CD4-positive, alpha-beta T cell treated with Interferon gamma for 1 hour (primary cell): ENCODE data around the gene BTRC.
"Not testable (repeated sequence)": the region's sequence is repeated elsewhere in the genome, so short reads cannot be mapped to it uniquely, and the experiment has no call there.

ENCODE experiments used
- DNase-seq: peaks from one replicate; pipeline ENCODE4 v3.0.0-alpha.2; 2020

The BTRC gene

DNA sequence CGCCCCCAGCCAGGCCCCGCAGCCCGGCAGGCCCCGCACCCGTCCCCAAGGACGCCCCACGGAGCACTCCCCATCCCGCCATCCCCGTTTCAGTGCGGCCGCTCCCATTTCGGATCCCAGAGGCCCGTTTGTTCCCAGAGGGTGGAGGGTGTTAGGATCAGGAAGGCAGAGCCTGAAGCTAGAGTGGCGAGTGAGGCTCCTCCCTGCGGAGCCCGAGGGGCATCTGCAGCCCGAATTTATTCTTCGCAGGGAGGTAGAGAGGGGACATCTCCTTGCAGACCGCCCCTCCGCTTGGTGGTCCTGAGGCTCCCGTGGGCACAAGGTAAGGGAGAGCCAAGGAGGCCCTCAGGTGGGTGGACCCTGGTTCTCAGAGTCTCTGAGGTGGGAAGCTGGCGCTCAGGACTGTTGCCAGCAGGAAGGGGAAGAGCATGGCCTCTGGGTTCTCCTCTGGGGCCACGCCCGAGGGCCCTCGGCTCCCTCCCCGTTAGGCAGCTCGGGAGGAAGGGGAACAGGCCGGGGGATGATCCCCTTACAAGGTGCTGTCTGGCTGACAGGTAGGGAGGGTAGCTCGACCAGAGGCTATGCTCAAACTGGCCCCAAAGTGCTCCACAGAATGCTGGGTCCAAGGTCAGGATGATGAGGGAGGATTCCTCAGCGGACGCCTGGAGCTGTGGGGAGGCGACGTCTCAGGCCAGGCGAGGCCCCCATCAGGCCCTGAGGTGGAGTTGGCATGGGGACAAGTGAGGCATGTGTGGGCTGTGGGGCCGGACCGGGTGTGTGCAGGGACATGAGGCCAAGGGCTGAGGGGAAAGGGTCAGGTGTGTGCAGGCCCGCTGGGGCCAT, 216.7 kb downstream of the BTRC start:
- DNase-seq: peak; percentile 4

GRCh38 chr10:101571271-101571925, 217.4 kb downstream of the BTRC start:
- no peak for DNase-seq

- no peak for DNase-seq
These were observed 218.2 kb downstream of the BTRC start for GRCh38 chr10:101572126-101572525.

DNA sequence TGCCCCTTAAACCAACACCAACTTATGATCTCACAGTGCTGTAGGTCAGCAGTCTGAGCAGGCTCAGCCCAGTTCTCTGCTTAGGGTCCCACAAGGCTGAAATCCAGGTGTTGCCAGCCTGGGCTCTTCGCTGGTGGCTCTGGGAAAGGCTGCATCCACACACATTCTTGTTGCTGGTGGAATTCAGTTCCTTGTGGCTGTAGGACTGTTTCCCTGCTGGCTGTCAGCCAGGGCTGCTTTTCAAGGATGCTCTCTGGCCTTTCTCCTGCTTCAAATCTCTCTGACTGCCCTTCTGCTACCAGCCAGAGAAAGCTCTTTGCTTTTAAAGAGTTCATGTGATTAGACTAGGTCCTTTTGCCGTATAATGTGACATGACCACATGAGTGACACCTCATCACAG, 218.8 kb downstream of the BTRC start:
- no peak for DNase-seq

GRCh38 chr10:101573885-101574753, 220.2 kb downstream of the BTRC start:
- DNase-seq: no peak

GRCh38 chr10:101575091-101575490, 221.1 kb downstream of the BTRC start:
- no peak for DNase-seq

DNA sequence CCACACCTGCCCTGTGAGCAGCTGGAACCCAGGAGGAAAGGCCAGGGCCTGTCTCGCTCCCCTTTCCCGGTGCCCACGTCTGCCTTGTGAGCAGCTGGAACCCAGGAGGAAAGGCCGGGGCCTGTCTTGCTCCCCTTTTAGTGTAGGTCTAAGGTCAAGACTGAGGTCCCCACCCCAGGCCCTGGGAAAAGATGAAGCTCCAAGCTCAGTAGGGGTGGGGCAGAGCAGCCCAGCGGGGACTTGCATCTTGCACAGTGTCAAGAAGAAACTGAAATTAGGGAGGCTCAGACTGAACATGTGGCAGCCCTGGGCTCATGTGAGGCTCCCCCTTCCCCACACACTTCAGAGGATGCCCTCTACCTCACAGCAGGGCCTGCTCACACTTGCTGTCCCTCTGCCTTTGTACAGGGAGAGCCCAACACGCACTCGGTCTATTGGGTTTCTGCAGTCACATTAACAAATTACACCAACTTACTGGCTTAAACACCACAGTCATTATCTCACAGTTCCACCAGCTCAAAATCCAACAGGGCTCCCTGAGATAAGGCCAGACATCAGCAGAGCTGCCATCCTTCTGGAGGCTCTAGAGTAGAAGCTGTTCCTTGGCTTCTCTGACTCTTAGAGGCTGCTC, 221.7 kb downstream of the BTRC start:
- no peak for DNase-seq

DNA sequence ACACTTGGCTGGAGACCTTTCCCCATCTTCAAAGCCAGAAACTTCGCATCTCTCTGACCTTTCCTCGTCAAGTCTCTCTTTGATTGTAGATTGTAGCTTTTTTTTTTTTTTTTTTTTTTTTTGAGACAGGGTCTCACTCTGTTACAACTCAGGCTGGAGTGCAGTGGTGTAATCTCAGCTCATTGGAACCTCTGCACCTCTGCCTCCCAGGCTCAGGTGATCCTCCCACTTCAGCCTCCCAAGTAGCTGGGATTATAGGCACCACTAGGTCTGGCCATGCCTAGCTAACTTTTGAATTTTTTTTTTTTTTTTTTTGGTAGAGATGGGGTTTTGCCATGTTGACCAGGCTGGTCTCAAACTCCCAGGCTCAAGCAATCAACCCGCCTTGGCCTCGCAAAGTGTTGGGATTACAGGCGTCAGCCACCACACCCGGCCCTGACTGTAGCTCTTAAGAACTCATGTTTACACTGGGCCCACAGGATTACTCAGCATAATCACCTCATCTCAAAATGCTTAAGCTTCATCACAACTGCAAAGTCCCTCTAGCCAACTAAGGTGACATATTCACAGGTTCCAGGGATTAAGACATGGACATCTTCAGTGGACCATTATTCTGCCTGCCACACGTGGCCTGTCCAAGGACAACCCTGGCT, 222.4 kb downstream of the BTRC start:
- DNase-seq: no peak

DNA sequence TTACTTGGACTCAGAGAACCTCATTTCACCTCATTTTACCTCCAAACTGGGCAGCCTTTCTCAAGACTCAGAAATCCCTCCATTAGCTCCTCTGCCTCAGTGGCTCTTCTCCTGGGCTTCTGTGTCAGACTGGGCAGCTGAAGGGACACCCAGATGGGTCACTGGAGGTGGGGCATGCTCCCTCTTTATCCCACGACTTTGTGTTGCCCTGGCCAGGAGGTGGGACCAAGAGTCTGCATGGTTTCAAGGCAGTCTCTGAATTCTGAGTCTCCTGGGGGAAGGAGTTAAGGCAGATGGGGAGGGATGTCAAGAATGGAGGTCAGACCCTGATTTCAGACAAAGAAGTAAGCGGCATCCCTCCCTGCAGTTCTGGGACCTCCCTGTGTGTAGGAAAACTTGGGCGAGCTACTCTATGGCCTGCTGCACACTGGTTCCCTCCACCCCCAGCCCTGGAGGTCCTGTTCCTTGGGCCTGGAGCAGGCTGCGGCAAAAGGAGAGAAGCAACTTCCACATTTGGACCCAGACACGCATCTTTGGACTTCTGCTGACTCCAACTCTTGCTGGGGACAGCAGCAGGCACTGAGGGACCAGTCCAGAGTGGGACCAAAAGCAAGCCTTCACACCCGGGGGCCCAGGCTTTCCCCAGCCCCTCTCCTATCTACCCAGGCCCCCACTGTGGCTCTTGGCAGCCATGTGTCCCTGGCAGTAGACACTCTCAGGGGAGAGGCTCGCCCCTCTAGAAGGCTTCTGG, 223.3 kb downstream of the BTRC start:
- no peak for DNase-seq

DNA sequence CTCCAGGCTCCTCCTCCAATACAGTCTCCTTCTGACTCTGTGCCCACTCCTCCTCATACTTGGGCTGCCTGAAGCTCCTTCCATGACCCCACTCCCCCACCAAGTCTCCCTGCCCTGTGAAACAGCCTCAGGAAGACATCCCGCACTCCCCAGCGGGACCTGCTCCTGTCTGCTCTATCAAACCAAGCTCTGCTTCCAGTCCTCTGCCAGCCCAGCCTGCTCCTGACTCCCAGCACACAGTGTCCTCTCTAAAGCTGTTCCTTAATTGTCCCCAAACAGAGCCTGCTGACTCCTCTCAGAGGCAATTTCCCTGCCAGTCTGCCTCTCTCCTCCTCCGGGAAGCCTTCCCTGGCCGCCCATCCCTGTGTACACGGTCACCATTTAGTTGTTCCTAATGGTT, 224.2 kb downstream of the BTRC start:
- DNase-seq: no peak

DNA sequence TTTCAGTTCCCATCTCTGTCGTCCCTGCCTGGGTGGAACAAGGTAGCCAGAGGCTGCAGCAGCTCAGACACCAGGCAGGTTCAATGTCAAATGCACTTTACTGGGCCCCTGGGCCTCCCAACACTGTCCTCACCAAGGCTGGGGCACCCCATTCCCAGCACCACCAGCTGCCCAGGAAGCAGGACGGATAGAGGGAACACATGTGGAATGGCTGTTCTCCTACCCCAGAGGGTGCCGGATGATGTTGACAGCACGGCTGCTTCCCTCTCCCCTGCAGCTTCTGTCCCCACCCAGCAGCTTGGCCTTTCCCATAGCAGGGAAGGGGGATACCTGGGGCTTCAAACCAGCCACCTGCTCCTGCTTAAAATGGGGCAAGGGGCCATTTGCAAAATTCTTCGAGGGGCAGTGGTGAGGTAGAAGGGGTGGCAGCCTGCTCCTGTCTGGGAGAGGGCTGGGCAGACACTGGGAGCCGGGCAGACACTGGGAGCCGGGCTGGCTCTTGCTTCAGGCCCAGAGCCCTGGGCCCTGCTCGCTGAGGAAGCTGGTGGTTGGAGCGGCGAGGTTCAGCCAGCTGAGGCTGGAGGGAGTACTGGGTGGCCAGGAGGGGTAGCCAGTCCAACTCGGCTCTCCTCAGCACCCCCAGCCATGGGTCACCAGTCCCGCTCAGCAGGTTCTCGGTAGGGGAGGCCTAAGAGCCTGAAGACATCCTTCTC, 225.0 kb downstream of the BTRC start:
- no peak for DNase-seq

DNA sequence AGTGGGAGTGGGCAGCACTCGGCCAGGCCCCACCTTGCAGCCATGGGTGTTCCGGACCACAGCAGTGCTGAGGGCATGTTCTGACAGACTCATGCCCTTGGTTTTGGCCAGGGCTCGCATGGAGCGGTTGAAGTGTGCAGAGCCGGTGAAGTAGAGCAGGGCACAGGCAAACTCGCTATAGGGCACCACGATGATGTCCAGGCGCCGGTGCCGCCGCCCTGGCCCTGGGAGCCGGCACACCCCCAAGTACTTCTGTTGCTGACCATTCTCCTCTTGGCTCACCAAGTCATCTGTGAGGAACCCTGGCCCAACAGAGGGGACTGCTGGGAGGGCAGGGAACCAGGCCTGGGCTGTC, 225.5 kb downstream of the BTRC start:
- DNase-seq: no peak

- DNase-seq: no peak
These were observed 226.8 kb downstream of the BTRC start for GRCh38 chr10:101580486-101581399.

- DNase-seq: no peak
These were observed 231.9 kb downstream of the BTRC start for GRCh38 chr10:101585841-101586240.

DNA sequence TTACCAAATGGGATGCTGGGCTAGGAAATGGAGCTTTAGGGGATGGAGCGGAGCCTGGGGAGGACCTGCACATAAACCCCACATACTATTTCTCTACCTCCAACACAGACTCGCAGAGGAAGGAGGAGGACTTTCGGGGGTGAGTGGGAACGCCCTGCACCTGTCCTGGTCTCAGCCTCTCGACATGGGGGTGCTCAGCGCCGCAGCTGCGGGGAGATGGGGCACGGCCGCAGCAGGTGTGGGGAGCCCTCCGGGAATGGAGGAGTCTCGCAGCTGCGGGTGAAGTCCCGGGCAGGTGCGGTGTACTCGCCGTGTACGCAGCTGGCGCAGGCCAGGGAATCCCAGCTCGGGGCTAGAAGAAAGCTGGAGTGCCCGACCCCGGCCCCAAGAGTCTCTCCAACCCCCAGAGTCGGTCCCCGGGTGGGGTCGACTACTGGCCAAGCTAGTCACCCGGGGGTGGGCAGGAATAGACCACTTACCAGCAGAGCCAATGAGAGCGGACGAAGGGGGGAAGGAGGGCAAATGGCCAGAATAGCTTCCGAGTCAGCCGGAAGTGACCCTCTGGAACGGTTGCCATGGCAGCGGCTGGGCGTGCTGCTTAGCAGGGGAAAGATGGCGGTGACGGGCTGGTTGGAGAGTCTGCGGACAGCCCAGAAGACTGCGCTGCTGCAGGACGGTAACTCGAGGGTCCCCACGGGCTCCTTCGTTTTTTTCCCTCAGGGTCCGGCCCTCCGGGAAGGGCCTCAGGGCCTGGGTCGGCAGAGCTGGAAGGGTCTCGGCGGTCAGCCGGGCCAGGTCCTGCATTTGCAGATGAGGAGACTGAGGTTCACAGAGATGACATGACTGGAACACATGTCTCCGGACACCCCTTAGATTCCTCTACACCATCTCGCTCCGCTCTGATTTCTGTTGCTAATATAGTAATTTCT, 234.0 kb downstream of the BTRC start, which contains the start of the genes DPCD and POLL:
TSS of gene DPCD (plus strand) at position 597 of the 929 bp plus-strand sequence. CDS start at position 613, 16 bp downstream.
TSS of gene POLL (minus strand) at position 533 of the 929 bp plus-strand sequence. CDS start 897 bp downstream, outside the sequence.
- DNase-seq: peak; percentile 89

- no peak for DNase-seq
These were observed 234.9 kb downstream of the BTRC start for GRCh38 chr10:101588879-101589278.

DNA sequence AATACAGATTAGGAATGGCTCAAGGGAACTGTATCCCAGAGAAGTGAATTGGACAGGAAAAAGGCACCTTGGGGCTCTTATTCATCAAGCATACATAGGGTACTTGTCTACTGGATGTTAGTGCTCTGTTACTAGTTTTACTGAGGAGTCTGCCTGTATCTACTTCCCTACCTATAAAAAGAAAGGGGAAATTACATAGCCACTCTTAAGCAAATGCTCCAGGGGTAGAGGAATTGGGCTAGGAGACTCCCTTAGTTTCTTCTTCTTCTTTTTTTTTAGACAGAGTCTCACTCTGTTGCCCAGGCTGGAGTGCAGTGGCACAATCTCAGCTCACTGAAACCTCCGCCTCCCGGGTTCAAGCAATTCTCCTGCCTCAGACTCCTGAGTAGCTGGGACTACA, 239.4 kb downstream of the BTRC start:
- not testable (repeated sequence) for DNase-seq
